OCI-LY7 (cell line): ENCODE measurements around the gene RAB20. TPM values are rescaled to one million over a fixed set of nuclear protein-coding genes. Genes with fewer than 3 reads are reported as not detected.

Experiments used
- BruUV-seq: library from RNA; stranded (reverse); fragments of 400-500 nt; replicated peaks from 2 replicates; lab custom pipeline; 2021; lab: Mats Ljungman, UMichigan
- CTCF ChIA-PET: fragments of 300-600 bp; sonication (Branson Sonifier 250); formaldehyde crosslinking; loops from one replicate; lab custom pipeline; 2022; ENCODE audit warnings: antibody characterized with exemption; ENCODE audit not compliant: unreplicated experiment; lab: Charles Lee
- POLR2A ChIA-PET: fragments of 300-600 bp; sonication (Branson Sonifier 250); formaldehyde crosslinking; loops from one replicate; lab custom pipeline; 2022; ENCODE audit warnings: antibody characterized with exemption; lab: Charles Lee
- DNase-seq: peaks from one replicate; pipeline ENCODE4 v3.0.0-alpha.2; 2015; ENCODE audit warnings: low spot score
- H2AFZ ChIP-seq: fragments of 200-600 bp; sonication (generic), shearing (Covaris generic); 2 replicates; pipeline ENCODE4 v1.6.1; 2014; ENCODE audit warnings: mild to moderate bottlenecking, antibody characterized with exemption, low read length, moderate library complexity
- H3K27ac ChIP-seq: fragments of 200-600 bp; sonication (generic); 2 replicates; pipeline ENCODE4 v1.5.1; 2014; ENCODE audit warnings: mixed run types, low read depth, mild to moderate bottlenecking, moderate library complexity, low read length, inconsistent platforms; ENCODE audit not compliant: poor library complexity, severe bottlenecking
- H3K36me3 ChIP-seq: fragments of 200-600 bp; sonication (generic); 2 replicates; pipeline ENCODE4 v1.6.1; 2014; ENCODE audit warnings: mild to moderate bottlenecking, antibody characterized with exemption, low read length, moderate library complexity, mixed read lengths; ENCODE audit not compliant: insufficient read depth
- H3K4me1 ChIP-seq: fragments of 200-600 bp; sonication (generic); 2 replicates; pipeline ENCODE4 v1.5.1; 2014; ENCODE audit warnings: mild to moderate bottlenecking, low read length; ENCODE audit not compliant: insufficient read depth, poor library complexity, severe bottlenecking
- H3K4me2 ChIP-seq: fragments of 200-600 bp; sonication (generic); 2 replicates; pipeline ENCODE4 v1.6.1; 2014; ENCODE audit warnings: mild to moderate bottlenecking, low read length
- H3K4me3 ChIP-seq: fragments of 200-600 bp; sonication (generic); 2 replicates; pipeline ENCODE4 v1.5.1; 2014; ENCODE audit warnings: mild to moderate bottlenecking, low read depth, low read length; ENCODE audit not compliant: poor library complexity, severe bottlenecking
- H3K79me2 ChIP-seq: fragments of 200-600 bp; sonication (generic); 2 replicates; pipeline ENCODE4 v1.6.1; 2016; ENCODE audit warnings: low read depth, mild to moderate bottlenecking, low read length, moderate library complexity, mixed read lengths; ENCODE audit not compliant: insufficient read depth
- H3K9me2 ChIP-seq: fragments of 200-600 bp; sonication (generic); 2 replicates; pipeline ENCODE4 v1.6.1; 2016; ENCODE audit warnings: mild to moderate bottlenecking, low read length, mixed read lengths; ENCODE audit not compliant: insufficient read depth
- H3K9me3 ChIP-seq: fragments of 200-600 bp; sonication (generic); 2 replicates; pipeline ENCODE4 v1.6.1; 2014; ENCODE audit warnings: mild to moderate bottlenecking, mixed run types, low read length, mixed read lengths
- H4K20me1 ChIP-seq: fragments of 200-600 bp; sonication (generic); 2 replicates; pipeline ENCODE4 v1.6.1; 2014; ENCODE audit warnings: mild to moderate bottlenecking, antibody characterized with exemption, low read length, moderate library complexity, mixed read lengths; ENCODE audit not compliant: insufficient read depth
- EZH2phosphoT487 ChIP-seq: fragments of 200-600 bp; sonication (generic); IDR thresholded peaks from 2 replicates; pipeline ENCODE4 v1.6.1; 2018; ENCODE audit warnings: low read depth, borderline replicate concordance, mild to moderate bottlenecking, mixed run types, antibody characterized with exemption, low read length, moderate library complexity, mixed read lengths
- intact Hi-C: fragments of 100-400 bp; cut with micrococcal nuclease; formaldehyde crosslinking; loops from one replicate; pipeline ENCODE4 v1.10.0; 2022; ENCODE audit not compliant: unreplicated experiment
- total RNA-seq, 2 experiments: library from RNA; depleted of rRNA in 1 of 2; stranded (reverse); fragments of >200 nt in 1 of 2; shearing (Covaris generic) in 1 of 2; gene quantifications; 2 replicates each; pipeline ENCODE4 v1.2.3, GENCODE V29; 2014 to 2022
- TF ChIP-seq, protein P1 (sequence below): fragments of 200-600 bp; sonication (generic); conservative IDR thresholded peaks from 2 replicates; pipeline ENCODE4 v1.5.1; 2014; ENCODE audit warnings: mild to moderate bottlenecking, antibody characterized with exemption, low read length, moderate library complexity, mixed read lengths

The RAB20 gene
- total RNA-seq, 2 experiments from 2014 or later = not detected

DNA sequence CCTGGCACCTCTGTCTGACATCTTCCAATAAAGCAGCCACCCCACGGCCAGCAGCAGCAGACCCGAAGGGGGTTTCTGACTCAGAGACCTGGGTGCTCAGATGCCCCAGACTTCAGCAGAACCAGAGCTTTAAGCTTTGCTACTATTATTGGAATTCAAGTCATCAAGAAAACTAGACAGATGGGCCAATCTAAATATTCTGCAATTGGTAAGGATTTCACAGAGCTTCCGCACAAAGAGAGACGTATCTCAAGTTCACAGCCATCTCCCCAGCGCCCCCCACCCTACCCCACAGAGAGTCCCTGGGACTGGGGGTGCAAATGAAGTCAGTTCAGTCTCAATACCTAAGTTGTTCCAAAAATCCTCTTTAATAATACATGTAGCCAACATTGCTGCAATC lies 38.8 kb downstream of the RAB20 start:
- Histone ChIP-seq H3K4me1 (no peaks in the 10 kb centered on the region), H3K9me3 (no peaks in the 10 kb centered on the region), H3K4me2 (no peak overlapping the region), H3K27ac (no peak overlapping the region), H3K9me2 (no peaks in the 10 kb centered on the region), H2AFZ (no peak overlapping the region), H4K20me1 (no peaks in the 10 kb centered on the region), H3K36me3 (no peaks in the 10 kb centered on the region), H3K79me2 (no peaks in the 10 kb centered on the region), H3K4me3 (no peak overlapping the region)
- BruUV-seq = no TSS peak
- no peak for TF ChIP-seq EZH2phosphoT487
- TF ChIP-seq, protein P1, sequence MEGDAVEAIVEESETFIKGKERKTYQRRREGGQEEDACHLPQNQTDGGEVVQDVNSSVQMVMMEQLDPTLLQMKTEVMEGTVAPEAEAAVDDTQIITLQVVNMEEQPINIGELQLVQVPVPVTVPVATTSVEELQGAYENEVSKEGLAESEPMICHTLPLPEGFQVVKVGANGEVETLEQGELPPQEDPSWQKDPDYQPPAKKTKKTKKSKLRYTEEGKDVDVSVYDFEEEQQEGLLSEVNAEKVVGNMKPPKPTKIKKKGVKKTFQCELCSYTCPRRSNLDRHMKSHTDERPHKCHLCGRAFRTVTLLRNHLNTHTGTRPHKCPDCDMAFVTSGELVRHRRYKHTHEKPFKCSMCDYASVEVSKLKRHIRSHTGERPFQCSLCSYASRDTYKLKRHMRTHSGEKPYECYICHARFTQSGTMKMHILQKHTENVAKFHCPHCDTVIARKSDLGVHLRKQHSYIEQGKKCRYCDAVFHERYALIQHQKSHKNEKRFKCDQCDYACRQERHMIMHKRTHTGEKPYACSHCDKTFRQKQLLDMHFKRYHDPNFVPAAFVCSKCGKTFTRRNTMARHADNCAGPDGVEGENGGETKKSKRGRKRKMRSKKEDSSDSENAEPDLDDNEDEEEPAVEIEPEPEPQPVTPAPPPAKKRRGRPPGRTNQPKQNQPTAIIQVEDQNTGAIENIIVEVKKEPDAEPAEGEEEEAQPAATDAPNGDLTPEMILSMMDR = no peak
- intact Hi-C loops = no loop called here
- CTCF ChIA-PET = no interaction called here
- POLR2A ChIA-PET = no interaction called here
- DNase-seq = no peak

DNA sequence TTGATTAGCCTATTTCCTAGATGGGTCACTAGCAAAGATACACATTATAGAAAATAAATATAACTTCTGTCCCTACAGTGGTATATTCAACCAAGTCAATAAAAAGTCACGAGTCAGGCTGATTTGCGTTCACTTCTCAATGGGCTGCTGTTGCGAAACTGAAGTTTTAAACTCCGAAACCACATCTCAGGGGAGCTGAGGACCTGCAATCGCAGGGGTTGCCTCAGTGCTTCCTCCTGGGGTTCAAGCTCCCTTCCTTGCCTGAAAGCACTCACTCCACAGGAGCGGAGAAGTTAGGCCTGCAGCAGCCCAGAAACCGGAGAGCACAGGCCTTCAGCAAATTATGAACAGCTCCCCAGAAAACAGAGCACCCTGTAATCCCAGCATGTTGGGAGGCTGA lies 39.6 kb downstream of the RAB20 start:
- no TSS peak for BruUV-seq
- DNase-seq = no peak
- H3K9me3 ChIP-seq = no peaks in the 10 kb centered on the region
- no peaks in the 10 kb centered on the region for H3K79me2 ChIP-seq
- TF ChIP-seq EZH2phosphoT487 = no peak
- TF ChIP-seq, protein P1 = no peak
- no peaks in the 10 kb centered on the region for H3K4me1 ChIP-seq
- POLR2A ChIA-PET = interaction anchor here (0.7 to 0.9 kb wide), 2 partner anchors 18 to 1729 kb away, joined by 3 to 5 read pairs; no protein-coding TSS in a partner anchor
- no peaks in the 10 kb centered on the region for H3K9me2 ChIP-seq
- no peaks in the 10 kb centered on the region for H3K36me3 ChIP-seq
- intact Hi-C loops = no loop called here
- CTCF ChIA-PET = no interaction called here
- no peak overlapping the region for H2AFZ ChIP-seq
- no peak overlapping the region for H3K27ac ChIP-seq
- H3K4me3 ChIP-seq = no peak overlapping the region
- H3K4me2 ChIP-seq = no peak overlapping the region
- H4K20me1 ChIP-seq = no peaks in the 10 kb centered on the region

GRCh38 chr13:110521296-110521680 lies 40.2 kb downstream of the RAB20 start:
- Histone ChIP-seq H3K4me3 (no peak overlapping the region), H3K27ac (no peak overlapping the region), H3K9me3 (no peaks in the 10 kb centered on the region), H3K4me2 (no peak overlapping the region), H3K9me2 (no peaks in the 10 kb centered on the region), H3K36me3 (no peaks in the 10 kb centered on the region), H3K79me2 (no peaks in the 10 kb centered on the region), H3K4me1 (no peaks in the 10 kb centered on the region), H4K20me1 (no peaks in the 10 kb centered on the region), H2AFZ (no peak overlapping the region)
- no TSS peak for BruUV-seq
- intact Hi-C loops = no loop called here
- CTCF ChIA-PET = no interaction called here
- DNase-seq = no peak
- TF ChIP-seq EZH2phosphoT487 = no peak
- TF ChIP-seq, protein P1 = no peak
- POLR2A ChIA-PET = no interaction called here
